C4-2B (cell line): ENCODE results near the gene MAMDC2.
A peak's percentile ranks its signal among the peaks of the same experiment; 100 is the strongest.
"Not testable (repeated sequence)": the region's sequence is repeated elsewhere in the genome, so short reads cannot be mapped to it uniquely, and the experiment has no call there.

Source experiments
- H3K27ac ChIP-seq: fragments of 450-650 bp; 2 replicates; pipeline ENCODE4 v1.5.1; 2017
- CTCF ChIP-seq: fragments of 450-650 bp; conservative IDR thresholded peaks from 2 replicates; pipeline ENCODE4 v1.5.1; 2017; ENCODE audit warnings: mild to moderate bottlenecking
- ZFX ChIP-seq: fragments of 450-650 bp; IDR thresholded peaks from 2 replicates; pipeline ENCODE4 v1.6.1; 2017

The MAMDC2 gene

GRCh38 chr9:70228611-70229010 lies 185.0 kb downstream of the MAMDC2 start:
- no peak overlapping the region for H3K27ac ChIP-seq
- no peak for TF ChIP-seq ZFX
- TF ChIP-seq CTCF, result no peak

- TF ChIP-seq ZFX (no peak), CTCF (no peak)
- H3K27ac ChIP-seq, result no peak overlapping the region
Observed at GRCh38 chr9:70229026-70229425, 185.4 kb downstream of the MAMDC2 start.

- TF ChIP-seq ZFX (no peak), CTCF (peak; percentile 36)
- H3K27ac ChIP-seq, result no peak overlapping the region
Observed at GRCh38 chr9:70229579-70229978, 185.9 kb downstream of the MAMDC2 start.

- TF ChIP-seq ZFX, result no peak
- TF ChIP-seq CTCF, result no peak
- no peak overlapping the region for H3K27ac ChIP-seq
Observed at GRCh38 chr9:70232476-70232875, 188.8 kb downstream of the MAMDC2 start.

- H3K27ac ChIP-seq, result not testable (repeated sequence)
Observed at GRCh38 chr9:70234208-70234607, 190.6 kb downstream of the MAMDC2 start.

- not testable (repeated sequence) for H3K27ac ChIP-seq
Observed at GRCh38 chr9:70245952-70246351, 202.3 kb downstream of the MAMDC2 start.

- H3K27ac ChIP-seq, result no peak overlapping the region
- TF ChIP-seq CTCF, result no peak
- TF ChIP-seq ZFX, result no peak
Observed at GRCh38 chr9:70250221-70250620, 206.6 kb downstream of the MAMDC2 start.

- H3K27ac ChIP-seq, result no peak overlapping the region
- TF ChIP-seq ZFX (no peak), CTCF (no peak)
Observed at GRCh38 chr9:70255486-70255885, 211.8 kb downstream of the MAMDC2 start.

GRCh38 chr9:70256123-70256551 lies 212.5 kb downstream of the MAMDC2 start:
- no peak overlapping the region for H3K27ac ChIP-seq
- no peak for TF ChIP-seq ZFX
- no peak for TF ChIP-seq CTCF
